HG02852 (cell line): ENCODE data around the gene CCDC93.

Source experiments
- ATAC-seq: cut with Tn5 transposase; IDR thresholded peaks from one replicate; pipeline ENCODE4 v1.9.1; 2021; ENCODE audit warnings: mild to moderate bottlenecking, moderate library complexity; ENCODE audit not compliant: unreplicated experiment

CCDC93 gene

DNA sequence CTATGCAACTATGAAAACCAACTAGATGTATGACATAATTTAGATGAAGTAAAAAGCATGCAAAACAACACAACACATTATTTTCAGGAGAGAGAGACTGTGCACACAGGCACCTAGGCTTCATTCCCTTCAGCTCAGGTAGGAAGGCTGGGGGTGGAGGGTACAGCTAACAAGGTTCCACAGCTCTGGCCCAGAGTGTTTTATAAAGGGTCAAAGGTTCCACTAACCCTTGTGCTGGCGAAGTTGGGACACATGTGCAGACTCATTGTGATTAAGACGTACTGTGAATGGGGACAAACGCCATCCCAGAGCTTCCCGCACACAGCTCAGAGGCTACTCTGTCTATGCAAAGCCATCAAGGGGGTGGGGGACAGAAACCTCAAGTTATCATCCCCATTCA, 19.1 kb downstream of the CCDC93 start:
- no peak for ATAC-seq

DNA sequence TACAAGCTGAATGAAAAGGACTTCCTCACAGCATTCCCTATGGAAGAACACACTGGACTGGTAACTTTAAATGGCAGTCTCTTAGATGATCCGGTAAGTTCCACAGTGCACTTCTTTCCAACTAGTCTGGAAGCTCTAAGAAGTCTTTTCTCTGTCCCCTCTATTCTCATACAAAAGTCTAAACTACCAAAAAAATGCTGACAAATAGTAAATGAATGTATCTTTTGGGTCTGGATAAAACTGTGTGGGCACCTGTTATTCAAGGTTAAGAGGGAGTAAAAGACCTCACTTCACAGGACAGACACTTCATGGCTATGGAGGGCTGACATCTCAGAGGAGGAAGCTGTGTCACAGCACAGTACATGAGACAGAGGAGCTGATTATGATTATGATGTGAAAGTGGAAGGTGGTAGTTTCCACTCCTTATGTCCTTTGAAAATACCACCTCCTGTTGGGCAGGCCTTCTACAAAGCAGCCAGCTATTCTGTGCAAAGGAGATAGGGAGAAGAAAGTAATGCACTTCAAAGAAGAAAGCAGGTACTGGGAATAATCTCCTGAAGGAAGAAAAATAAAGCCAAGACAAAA, 23.9 kb downstream of the CCDC93 start:
- no peak for ATAC-seq

DNA sequence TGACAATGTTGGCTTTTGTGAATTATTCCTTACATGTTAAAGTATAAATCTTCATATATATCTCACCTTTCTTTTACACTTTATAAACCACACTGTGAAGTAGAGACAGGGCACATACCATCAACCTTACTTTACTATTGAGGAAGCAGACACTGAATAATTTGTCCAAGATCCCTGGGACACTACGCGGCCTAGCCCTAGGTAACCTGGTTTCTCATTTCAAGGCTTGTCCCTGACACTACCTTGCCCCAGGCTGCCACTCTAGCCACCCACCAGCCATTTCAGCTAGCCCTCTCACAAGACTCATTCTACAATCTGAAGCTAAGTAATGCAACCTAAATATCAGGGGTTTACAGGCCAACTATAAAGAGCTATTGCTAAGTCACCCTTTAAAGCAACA, 26.7 kb downstream of the CCDC93 start:
- no peak for ATAC-seq

DNA sequence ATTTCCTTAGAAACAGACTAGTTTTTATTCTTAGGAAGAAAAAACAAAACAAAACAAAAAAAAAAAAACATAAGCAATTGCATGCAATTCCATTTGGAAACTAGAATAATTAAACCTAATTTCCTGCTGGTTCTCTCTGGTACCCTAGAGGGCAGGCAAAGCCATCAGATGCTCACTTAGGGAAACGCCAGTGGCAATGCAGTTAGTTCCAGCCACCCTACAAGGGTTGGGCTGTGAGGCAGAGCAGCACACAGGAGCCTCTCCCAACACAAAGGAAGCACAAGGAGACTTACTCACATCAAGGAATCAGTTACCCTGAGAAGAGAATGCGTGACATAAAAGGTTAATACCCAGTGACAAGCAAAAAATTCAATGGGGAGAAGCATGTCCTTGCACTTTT, 28.8 kb downstream of the CCDC93 start:
- ATAC-seq, result no peak

DNA sequence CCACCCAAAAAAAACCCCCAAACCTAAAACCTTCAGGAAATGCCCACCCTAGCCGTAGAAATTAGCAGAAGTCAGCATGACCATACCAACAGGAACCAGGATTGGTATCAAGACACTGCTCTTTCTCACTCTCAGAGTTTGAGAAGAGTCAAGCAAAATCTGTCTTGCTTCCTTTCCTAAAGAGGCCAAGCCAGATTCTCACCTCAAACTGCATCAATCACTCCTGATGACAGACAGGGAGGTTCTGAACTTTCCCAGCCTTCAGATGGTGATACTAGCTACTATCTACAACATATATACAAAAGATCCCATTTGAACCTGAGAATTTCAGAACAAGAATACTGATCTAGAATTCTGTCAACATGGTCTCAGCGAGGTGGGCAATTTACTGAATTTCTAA, 29.7 kb downstream of the CCDC93 start:
- no peak for ATAC-seq

DNA sequence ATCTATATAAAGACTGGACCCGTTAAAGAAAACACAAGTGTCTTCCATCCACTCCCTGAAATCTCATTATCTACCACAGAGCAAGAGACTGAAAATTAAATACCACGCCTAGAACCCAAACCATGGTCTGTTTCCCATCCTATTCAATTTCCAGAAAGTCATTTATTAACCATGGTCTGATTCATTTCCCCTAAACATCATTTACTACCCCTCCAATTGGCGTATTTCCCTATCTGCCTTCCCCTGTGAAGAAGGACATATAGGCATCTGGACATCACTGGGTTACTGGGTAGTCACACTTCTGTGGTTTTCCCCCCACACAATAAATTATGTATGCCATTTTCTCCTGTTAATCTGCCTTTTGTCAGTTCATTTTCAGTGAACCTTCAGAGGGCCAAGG, 30.8 kb downstream of the CCDC93 start:
- no peak for ATAC-seq

DNA sequence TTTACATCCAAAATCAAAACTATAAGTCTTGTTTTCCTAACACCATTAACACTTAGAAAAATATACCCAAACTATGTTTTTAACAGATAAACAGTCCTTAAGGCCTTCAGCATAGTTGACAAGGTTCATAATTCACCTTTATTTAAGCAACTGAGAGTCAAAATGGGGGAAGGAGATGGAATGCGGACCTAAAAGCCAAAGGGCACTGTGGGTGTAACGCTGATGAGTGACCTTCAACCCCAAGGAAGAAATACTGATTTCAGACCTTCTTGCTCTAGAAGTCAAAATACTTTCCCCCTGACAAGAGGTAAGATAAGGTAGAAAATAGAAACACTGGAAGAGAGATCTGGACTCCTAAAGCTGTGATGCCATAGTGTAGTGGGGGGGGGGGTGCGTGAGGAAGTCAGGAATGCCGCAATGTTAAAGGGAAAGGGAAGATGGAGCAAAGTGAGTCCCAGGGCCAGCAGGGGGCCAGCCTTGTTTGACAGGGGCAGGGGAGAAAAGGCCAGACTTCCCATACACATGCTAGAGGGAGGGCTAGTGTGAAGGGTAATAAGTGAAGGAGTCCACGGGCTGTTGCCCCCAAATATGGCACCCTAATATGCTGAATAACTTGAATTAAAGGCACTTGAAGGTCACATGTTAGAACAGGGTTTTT, 31.4 kb downstream of the CCDC93 start:
- no peak for ATAC-seq

DNA sequence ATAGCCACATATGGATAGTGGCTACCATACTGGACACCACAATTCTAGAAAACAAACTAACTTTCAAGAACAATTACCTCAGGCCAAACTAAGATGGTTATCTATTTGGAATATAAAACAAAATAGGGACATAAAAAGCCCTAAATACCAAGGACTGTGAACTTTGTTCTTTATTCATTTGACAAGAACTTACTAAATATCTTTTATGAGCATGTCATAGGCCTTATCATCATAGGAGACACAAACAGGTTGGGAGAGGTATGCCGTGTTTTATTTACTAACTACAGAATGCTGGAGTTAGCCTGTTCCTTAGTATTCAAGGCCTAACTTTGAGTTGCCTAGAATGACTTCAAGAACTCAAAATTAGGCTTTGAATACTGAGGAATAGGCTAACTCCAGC, 32.1 kb downstream of the CCDC93 start:
- ATAC-seq, result no peak

DNA sequence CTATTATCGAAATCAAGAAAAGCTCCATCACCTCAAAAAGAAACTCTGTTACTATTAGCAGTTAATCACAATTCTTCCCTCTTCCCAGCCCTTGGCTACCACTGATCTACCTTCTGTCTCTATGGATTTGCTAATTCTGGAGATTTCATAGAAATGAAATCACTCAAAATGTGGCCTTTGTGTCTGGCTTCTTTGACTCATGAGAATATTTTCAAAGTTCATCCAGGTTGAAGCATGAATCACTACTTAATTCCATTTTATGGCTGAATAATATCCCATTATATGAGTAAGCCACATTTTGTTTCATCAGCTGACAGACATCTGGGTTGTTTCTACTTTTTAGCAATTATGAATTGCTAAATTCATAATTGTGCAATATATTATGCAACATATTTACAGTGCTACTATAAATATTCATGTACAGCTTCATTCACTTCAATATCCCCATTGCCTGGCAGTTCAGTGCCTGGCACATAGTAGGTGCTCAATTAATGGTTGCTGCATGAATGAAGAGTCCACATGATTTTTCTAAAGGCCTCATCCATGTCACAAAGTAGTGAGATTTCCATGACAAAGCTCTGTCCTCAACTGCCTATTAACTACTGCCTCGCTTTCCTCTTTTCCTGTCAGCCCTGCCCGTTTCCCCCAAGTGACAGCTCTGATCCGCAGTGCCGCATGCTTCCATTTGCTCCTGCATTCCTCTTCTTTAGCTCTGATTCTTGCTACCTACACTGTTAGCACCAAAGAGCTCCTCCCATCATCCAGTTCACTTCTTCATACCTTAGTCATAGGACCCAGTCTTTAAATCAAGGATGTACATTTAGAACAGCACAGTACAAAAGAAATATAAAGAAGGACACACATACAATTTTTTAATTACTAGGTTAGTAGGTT, 32.8 kb downstream of the CCDC93 start:
- no peak for ATAC-seq

DNA sequence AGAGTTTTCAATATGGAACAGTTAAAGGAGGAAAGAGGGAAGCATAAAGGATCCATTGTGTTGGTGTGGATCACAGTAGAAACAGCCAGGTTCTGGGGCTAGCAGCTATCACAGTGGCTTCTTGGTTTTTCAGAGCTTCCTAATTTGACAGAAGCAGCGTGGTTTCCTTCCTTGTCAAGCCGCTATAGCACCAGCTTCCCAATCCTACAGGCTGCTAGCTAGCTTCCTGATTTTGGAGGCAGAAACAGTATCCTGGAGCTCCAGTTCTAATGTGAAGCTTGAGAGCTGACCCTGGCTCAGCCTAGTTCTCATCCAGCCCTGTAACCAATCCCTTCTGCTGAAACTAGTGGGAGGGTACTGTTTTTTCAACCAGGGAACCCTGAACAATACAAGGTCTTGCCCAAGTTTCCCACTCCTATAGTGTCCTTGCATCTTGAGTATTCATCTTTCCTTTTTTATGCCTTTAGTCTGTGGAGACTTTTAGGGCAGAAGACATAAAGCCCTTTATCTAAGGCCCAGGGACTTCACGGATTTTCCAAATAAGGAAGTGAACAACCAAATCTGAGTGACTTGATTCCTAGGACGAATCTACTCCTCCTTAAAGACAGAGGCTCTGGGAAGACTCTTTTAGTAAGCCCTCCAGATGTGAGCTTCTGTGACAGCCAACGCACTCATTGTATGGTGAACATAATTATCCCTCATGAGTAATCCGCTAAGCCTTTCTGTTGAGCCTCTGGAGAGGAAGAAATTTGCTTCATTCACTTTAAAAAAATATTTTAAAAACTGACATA, 33.8 kb downstream of the CCDC93 start:
- ATAC-seq, result no peak

DNA sequence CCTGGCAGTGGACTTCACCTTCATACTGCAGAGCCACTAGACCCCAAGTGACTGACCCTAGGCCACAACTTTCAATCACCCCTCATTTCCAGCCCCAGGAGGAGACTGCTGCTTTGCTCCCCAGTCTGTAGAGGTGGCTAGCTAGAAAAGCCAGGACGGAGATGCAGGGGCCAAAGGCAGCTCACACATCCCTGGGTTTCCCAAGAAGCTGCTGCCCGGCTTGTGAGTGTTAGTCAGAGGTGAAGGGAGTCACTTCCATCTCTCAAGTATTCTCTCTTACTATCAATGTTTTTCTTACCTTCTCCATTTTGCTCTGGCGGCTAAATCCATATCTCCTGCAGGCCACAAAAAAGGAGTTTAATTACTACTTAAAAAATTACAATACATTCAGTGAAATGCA, 36.2 kb downstream of the CCDC93 start:
- ATAC-seq, result no peak

DNA sequence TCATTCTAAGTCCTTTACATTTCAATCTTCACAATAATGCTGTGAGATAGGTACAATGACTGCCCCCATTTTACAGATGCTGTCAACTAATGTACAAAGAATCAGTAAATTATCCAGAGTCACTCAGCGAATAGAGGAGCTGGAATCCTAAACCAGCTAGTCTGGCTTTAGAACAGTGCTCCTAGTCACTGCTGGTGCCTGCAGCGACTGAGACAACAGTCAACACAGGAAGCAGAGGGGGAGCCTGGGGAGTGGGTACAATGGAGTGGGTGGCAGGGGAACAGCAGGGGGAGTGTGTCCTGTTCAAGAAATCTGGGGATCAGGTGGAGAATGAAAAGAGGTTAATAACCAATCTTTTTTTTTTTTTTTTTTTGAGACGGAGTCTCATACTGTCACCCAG, 37.3 kb downstream of the CCDC93 start:
- ATAC-seq, result no peak

DNA sequence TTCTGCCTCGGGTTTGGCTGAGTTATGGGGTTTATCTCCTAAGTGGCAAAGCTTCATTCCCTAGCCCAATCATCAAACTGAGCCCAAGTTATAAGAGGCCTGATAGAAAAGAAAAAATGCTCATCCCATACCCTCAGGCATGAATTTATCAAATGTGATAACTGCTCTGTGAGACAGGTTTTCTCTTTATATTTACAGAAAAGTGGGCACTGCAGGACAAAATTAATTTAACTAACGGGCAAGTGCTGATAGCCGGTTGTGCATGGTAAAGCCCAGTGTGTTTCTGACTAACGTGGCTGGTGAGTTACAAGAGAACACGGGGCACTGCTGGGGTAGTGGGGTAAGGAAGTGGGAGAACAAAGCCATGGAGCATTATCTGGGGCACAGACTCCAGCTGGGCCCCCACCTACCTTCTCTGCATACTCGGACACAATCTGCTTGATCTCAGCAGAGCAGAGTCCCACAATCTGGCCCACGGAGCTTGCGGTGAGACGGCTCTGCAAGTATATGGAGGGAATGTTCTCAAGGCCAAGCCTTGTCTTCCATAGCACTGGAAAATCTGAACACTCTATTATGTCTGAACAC, 40.3 kb downstream of the CCDC93 start:
- no peak for ATAC-seq

DNA sequence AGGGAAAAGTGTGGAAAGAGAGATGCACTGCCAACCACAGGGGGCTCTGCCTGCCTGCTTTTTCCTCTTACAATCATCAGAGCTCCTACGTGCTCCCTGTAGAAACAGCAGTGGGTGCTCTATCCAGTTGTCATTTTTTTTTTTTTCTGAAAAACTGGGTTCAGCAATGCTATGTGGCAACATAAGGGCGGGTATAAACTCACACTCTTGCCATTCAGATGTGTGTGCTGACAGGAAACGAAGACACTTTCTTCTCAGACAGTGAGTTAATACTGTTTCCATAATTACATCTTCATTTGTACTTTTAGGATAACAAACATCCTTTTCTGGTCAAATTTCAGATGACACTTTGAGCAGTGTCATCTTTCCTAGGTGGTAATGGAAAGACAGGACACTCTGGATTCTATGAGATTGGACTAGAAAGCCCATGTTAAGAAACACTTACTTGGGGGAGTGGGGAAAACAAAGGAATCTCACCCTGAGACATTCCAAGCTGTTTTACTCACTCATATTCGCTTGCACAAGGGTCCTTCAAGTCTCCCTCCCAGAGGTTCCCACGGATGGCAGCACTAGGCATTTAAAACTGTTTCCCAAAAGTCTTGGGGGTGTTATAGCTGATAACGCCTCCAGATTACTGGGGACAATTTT, 41.3 kb downstream of the CCDC93 start:
- ATAC-seq, result no peak

DNA sequence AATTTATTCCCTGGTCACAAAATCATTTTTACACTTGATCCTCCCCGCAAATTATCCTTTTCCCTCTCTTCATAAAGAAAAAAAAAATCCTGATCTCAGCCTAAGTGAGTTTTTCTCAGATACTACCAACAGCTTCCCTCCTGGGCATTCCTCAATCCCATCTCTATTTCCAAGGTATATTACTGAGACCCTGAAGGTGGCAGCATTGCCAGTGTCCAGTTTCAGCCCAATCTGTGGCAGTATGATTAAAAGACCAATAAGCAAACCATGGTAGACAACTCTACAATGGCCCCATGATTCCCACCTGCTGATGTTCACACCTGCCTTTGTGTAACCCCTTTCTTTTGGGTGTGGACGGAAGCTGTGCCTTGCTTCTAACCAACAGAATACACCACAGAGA, 45.1 kb downstream of the CCDC93 start:
- ATAC-seq, result no peak

DNA sequence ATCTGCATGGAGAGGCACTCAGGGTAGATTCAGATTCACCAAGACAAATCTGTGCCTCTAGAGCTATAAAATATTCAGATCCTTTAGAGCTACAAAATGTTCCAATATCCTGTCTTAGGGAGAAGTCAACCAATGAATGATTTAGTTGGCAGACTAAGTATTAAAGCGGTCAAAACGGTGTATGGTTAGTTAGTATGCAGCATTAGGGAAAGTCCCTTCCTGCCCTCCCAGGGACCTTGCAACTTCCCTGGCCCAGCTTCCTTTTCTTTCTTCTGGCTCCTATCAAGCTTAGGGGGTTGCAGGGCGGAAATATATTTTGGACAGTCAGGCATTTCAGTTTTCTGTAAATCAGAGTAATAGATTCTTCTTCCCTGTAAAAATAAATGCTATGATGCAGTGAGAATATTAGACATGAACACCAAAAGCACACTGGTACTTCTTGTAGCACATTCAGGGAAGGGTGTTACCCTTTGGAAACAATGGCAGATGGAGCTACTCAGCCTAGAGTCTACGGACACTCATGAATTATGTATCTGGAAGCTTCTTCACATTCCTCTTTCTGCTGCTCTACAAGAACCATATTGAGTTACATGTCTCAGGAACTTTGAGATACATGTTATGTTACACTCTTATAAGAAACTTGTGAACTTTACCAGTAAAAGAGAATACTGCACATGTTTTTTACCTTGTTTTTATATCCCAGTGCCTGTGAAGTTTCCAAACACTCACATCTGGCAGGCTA, 45.7 kb downstream of the CCDC93 start:
- ATAC-seq, result no peak

DNA sequence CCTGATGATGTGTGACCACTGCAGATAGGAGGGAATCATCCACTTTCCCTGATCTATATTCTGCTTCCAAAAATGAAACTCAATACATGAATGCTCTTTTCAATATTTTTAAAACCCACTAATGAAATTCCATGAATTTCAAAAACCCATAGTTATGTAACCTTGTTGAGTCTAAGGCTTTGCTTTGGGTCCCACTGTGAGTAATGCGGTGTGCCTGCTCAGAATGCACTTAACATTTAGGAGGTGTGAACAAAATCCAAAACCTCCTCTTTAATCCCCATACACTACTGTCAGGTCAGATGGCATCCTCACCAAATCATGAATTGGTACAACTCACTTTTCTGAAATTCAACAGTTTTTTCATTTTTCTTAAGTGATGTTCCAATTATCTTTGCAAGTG, 50.4 kb downstream of the CCDC93 start:
- ATAC-seq, result no peak

DNA sequence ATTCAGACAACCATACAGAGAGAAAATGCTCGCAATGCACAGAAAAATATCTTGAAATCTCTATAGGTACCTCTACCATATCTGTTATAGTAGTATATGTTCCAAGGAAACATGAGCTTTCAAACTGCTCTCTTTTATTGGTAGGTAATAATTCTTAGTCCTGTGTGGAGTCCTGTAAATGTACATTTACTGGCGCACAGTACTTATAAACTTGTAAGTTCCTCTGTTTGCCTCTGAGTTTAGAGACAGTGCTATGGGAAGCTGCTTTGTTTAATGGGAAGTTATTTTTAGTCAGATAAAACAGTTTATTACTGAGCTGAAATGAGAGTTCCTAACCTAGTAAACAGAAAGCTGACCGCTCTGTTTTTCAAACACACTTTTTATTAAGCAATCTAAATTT, 52.7 kb downstream of the CCDC93 start:
- ATAC-seq, result no peak

DNA sequence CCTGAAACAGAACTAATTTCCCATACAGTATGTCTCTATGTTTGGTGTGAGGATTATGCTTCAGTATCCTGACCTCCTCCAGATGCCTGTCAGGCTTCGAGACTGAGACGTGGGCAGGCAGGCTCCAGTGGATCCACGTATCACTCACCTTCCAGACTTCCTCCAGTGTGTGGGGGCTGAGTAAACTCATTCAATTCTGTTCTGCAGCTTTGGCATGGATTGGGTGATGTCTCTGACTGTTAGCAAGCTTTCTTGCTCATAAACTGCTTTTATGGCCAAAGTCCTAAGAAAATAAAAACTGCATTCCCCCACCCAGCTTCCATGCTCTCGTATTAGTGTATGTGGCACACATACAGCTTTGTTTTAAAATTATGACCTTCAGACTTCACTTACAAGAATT, 53.6 kb downstream of the CCDC93 start:
- ATAC-seq, result no peak

DNA sequence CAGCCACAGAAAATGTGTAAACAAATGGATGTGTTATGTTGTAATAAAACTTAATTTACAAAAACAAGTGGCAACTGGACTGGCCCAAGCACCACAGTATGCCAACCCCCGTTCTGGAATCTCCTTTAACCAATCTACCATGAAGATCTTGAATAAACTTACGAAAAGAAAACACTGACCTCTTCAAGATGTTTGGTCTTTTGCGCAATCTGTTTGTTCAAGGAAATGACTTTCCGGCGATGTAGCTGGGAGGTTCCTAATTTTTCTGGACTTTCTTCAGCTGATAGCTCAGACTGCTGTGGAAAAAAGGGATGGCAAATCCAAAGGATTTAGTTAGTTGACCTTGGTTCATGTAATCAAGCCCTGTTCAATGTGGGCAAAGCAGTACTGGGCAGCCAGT, 55.7 kb downstream of the CCDC93 start:
- ATAC-seq, result no peak
